Activated CD4-positive, alpha-beta T cell treated with anti-CD3 and anti-CD28 coated beads, Interleukin-2, amount 10 ng/mL, durations not matched to agents 7 days and 5 days (primary cell): Measurements from ENCODE around the gene ECHDC1. TPM values are rescaled to one million over a fixed set of nuclear protein-coding genes. Genes with fewer than 3 reads are reported as not detected.

Experiments used
- CTCF ChIA-PET: fragments of 350-600 bp; sonication (Branson Sonifier 250); formaldehyde crosslinking; loops from one replicate; lab custom pipeline; 2021; ENCODE audit warnings: antibody characterized with exemption; lab: Charles Lee
- POLR2A ChIA-PET: fragments of 350-600 bp; sonication (Branson Sonifier 250); formaldehyde crosslinking; loops from one replicate; lab custom pipeline; 2021; ENCODE audit warnings: antibody characterized with exemption; lab: Charles Lee
- DNase-seq: peaks from one replicate; pipeline ENCODE4 v3.0.0-alpha.2; 2020
- H3K27ac Mint-ChIP-seq: one replicate; pipeline ENCODE4 v1.8.0; 2021; ENCODE audit warnings: mild to moderate bottlenecking, moderate library complexity, mixed read lengths
- H3K27me3 Mint-ChIP-seq: one replicate; pipeline ENCODE4 v1.8.0; 2021; ENCODE audit warnings: mixed read lengths
- H3K36me3 Mint-ChIP-seq: one replicate; pipeline ENCODE4 v1.8.0; 2021; ENCODE audit warnings: low read depth, mixed read lengths
- H3K4me1 Mint-ChIP-seq: one replicate; pipeline ENCODE4 v1.8.0; 2021; ENCODE audit warnings: mixed read lengths
- H3K4me3 Mint-ChIP-seq: one replicate; pipeline ENCODE4 v1.8.0; 2021; ENCODE audit warnings: mild to moderate bottlenecking, moderate library complexity, mixed read lengths
- H3K9me3 Mint-ChIP-seq: one replicate; pipeline ENCODE4 v1.8.0; 2021; ENCODE audit warnings: mixed read lengths
- total RNA-seq, 2 experiments: library from RNA; stranded (reverse); gene quantifications; one replicate each; pipeline ENCODE4 v1.2.3, GENCODE V29; 2021

ECHDC1 gene
- total RNA-seq, 2 experiments from 2014 or later = 31.1 to 38.5 TPM

GRCh38 chr6:127267646-127268625 lies 75.5 kb downstream of the ECHDC1 start:
- Mint-ChIP-seq H3K4me1 (peaks cover 44% of the 10 kb centered on the region), H3K27me3 (peaks cover 3% of the 10 kb centered on the region), H3K9me3 (no peaks in the 10 kb centered on the region), H3K27ac (peak overlapping the region; percentile 99), H3K4me3 (peak overlapping the region; percentile 99), H3K36me3 (peaks cover 13% of the 10 kb centered on the region)
- POLR2A ChIA-PET = interaction anchor here (0.7 kb wide), 1 partner anchor 102 kb away, joined by 9 read pairs; no protein-coding TSS in a partner anchor
- peak; percentile 8 for DNase-seq
- CTCF ChIA-PET = interaction anchor here (2.2 to 2.5 kb wide), 2 partner anchors 8 to 51 kb away, joined by 6 to 16 read pairs; no protein-coding TSS in a partner anchor

- Mint-ChIP-seq H3K27me3 (peaks cover 4% of the 10 kb centered on the region), H3K27ac (peak overlapping the region; percentile 99), H3K36me3 (peaks cover 13% of the 10 kb centered on the region), H3K4me3 (peak overlapping the region; percentile 99), H3K4me1 (peaks cover 42% of the 10 kb centered on the region), H3K9me3 (no peaks in the 10 kb centered on the region)
- POLR2A ChIA-PET = interaction anchor here (0.7 kb wide), 2 partner anchors 34 to 249 kb away, joined by 3 to 6 read pairs; no protein-coding TSS in a partner anchor
- CTCF ChIA-PET = interaction anchor here (0.9 to 2.5 kb wide), 15 partner anchors 9 to 272 kb away, joined by 3 to 16 read pairs (median 4); no protein-coding TSS in a partner anchor
- peak; percentile 46 for DNase-seq
Measured at GRCh38 chr6:127266892-127267645, 76.3 kb downstream of the ECHDC1 start.

- ChIA-PET POLR2A (interaction anchor here (0.7 kb wide), 2 partner anchors 35 to 250 kb away, joined by 3 to 6 read pairs; no protein-coding TSS in a partner anchor), CTCF (interaction anchor here (0.6 to 2.5 kb wide), 16 partner anchors 10 to 273 kb away, joined by 3 to 16 read pairs (median 4); no protein-coding TSS in a partner anchor)
- DNase-seq = peak; percentile 71
- Mint-ChIP-seq H3K36me3 (peaks cover 13% of the 10 kb centered on the region), H3K4me3 (peak within 1 kb of the TSS; percentile 99), H3K4me1 (peaks cover 41% of the 10 kb centered on the region), H3K27me3 (peaks cover 9% of the 10 kb centered on the region), H3K27ac (peak within 1 kb of the TSS; percentile 99), H3K9me3 (no peaks in the 10 kb centered on the region)
Measured at GRCh38 chr6:127266178-127266891, 77.1 kb downstream of the ECHDC1 start, which contains the start of gene RNF146. TSS of gene RNF146 (plus strand) at chr6:127266864. CDS start at chr6:127280339, 13,475 bp downstream.

GRCh38 chr6:127263481-127263880 lies 79.9 kb downstream of the ECHDC1 start:
- peaks cover 28% of the 10 kb centered on the region for H3K27me3 Mint-ChIP-seq
- H3K4me1 Mint-ChIP-seq = peaks cover 24% of the 10 kb centered on the region
- H3K27ac Mint-ChIP-seq = no peak overlapping the region
- H3K36me3 Mint-ChIP-seq = peaks cover 3% of the 10 kb centered on the region
- no peak overlapping the region for H3K4me3 Mint-ChIP-seq
- POLR2A ChIA-PET = no interaction called here
- no peaks in the 10 kb centered on the region for H3K9me3 Mint-ChIP-seq
- CTCF ChIA-PET = interaction anchor here (0.6 kb wide), 1 partner anchor 162 kb away, joined by 5 read pairs; no protein-coding TSS in a partner anchor
- DNase-seq = no peak

GRCh38 chr6:127262896-127263295 lies 80.5 kb downstream of the ECHDC1 start:
- ChIA-PET POLR2A (no interaction called here), CTCF (interaction anchor here (0.6 to 0.7 kb wide), 2 partner anchors 10 to 163 kb away, joined by 4 to 5 read pairs; no protein-coding TSS in a partner anchor)
- Mint-ChIP-seq H3K27ac (no peak overlapping the region), H3K4me3 (no peak overlapping the region), H3K9me3 (no peaks in the 10 kb centered on the region), H3K36me3 (peaks cover 3% of the 10 kb centered on the region), H3K4me1 (peaks cover 18% of the 10 kb centered on the region), H3K27me3 (peaks cover 28% of the 10 kb centered on the region)
- DNase-seq = no peak

GRCh38 chr6:127255286-127255685 lies 88.1 kb downstream of the ECHDC1 start:
- H3K9me3 Mint-ChIP-seq = no peaks in the 10 kb centered on the region
- ChIA-PET POLR2A (no interaction called here), CTCF (interaction anchor here (0.6 kb wide), 2 partner anchors 47 to 174 kb away, joined by 3 to 4 read pairs; no protein-coding TSS in a partner anchor)
- H3K4me1 Mint-ChIP-seq = no peaks in the 10 kb centered on the region
- H3K27me3 Mint-ChIP-seq = peaks cover 24% of the 10 kb centered on the region
- H3K36me3 Mint-ChIP-seq = no peaks in the 10 kb centered on the region
- DNase-seq = no peak
- H3K4me3 Mint-ChIP-seq = no peak overlapping the region
- H3K27ac Mint-ChIP-seq = no peak overlapping the region

GRCh38 chr6:127249621-127250020 lies 93.8 kb downstream of the ECHDC1 start:
- no peaks in the 10 kb centered on the region for H3K9me3 Mint-ChIP-seq
- peaks cover 11% of the 10 kb centered on the region for H3K27me3 Mint-ChIP-seq
- DNase-seq = no peak
- H3K4me1 Mint-ChIP-seq = no peaks in the 10 kb centered on the region
- ChIA-PET POLR2A (no interaction called here), CTCF (no interaction called here)
- no peaks in the 10 kb centered on the region for H3K36me3 Mint-ChIP-seq
- H3K4me3 Mint-ChIP-seq = no peak overlapping the region
- H3K27ac Mint-ChIP-seq = no peak overlapping the region

GRCh38 chr6:127247114-127248096 lies 96.0 kb downstream of the ECHDC1 start:
- Mint-ChIP-seq H3K27me3 (peaks cover 12% of the 10 kb centered on the region), H3K4me3 (no peak overlapping the region), H3K9me3 (no peaks in the 10 kb centered on the region), H3K27ac (no peak overlapping the region), H3K4me1 (no peaks in the 10 kb centered on the region), H3K36me3 (no peaks in the 10 kb centered on the region)
- POLR2A ChIA-PET = no interaction called here
- DNase-seq = no peak
- CTCF ChIA-PET = no interaction called here

GRCh38 chr6:127243501-127243900 lies 99.9 kb downstream of the ECHDC1 start:
- no peaks in the 10 kb centered on the region for H3K36me3 Mint-ChIP-seq
- H3K27me3 Mint-ChIP-seq = peaks cover 6% of the 10 kb centered on the region
- no peak overlapping the region for H3K27ac Mint-ChIP-seq
- ChIA-PET POLR2A (no interaction called here), CTCF (interaction anchor here (0.5 to 0.9 kb wide), 2 partner anchors 23 to 1545 kb away, joined by 3 read pairs; partner anchors contain the start of gene RNF146)
- H3K4me3 Mint-ChIP-seq = no peak overlapping the region
- H3K9me3 Mint-ChIP-seq = no peaks in the 10 kb centered on the region
- H3K4me1 Mint-ChIP-seq = no peaks in the 10 kb centered on the region
- DNase-seq = no peak
